ENCODE data around the gene SI.
"Not testable (repeated sequence)": the region's sequence is repeated elsewhere in the genome, so short reads cannot be mapped to it uniquely, and the experiment has no call there.

Gene SI

GRCh38 chr3:165078293-165078692, at the start of gene SI:
Gene SI, minus strand, starts transcription at chr3:165078496. Its CDS starts 2,484 bp downstream, at chr3:165076012.
- DNase-seq = no peak

GRCh38 chr3:165125836-165126235, 47.5 kb upstream of the SI start:
- DNase-seq = no peak

GRCh38 chr3:165111401-165111800, 33.1 kb upstream of the SI start:
- DNase-seq = no peak

GRCh38 chr3:165103616-165104015, 25.3 kb upstream of the SI start:
- DNase-seq = no peak

- no peak for DNase-seq
These were observed 4.4 kb upstream of the SI start for GRCh38 chr3:165082650-165083049.

- no peak for DNase-seq
These were observed 2.9 kb upstream of the SI start for GRCh38 chr3:165081183-165081582.

- DNase-seq = no peak
These were observed 2.6 kb downstream of the SI start for GRCh38 chr3:165075695-165076094.

- DNase-seq = no peak
These were observed 7.6 kb downstream of the SI start for GRCh38 chr3:165070682-165071081.

GRCh38 chr3:165056510-165056909, 21.8 kb downstream of the SI start:
- DNase-seq = no peak

GRCh38 chr3:165040186-165040585, 38.1 kb downstream of the SI start:
- DNase-seq = no peak

GRCh38 chr3:165011557-165011956, 66.7 kb downstream of the SI start:
- DNase-seq = no peak

- DNase-seq = no peak
These were observed 93.3 kb downstream of the SI start for GRCh38 chr3:164984947-164985346.

GRCh38 chr3:164962610-164963009, 115.7 kb downstream of the SI start:
- no peak for DNase-seq

GRCh38 chr3:164952966-164953365, 125.3 kb downstream of the SI start:
- no peak for DNase-seq

GRCh38 chr3:164951403-164951802, 126.9 kb downstream of the SI start:
- DNase-seq = not testable (repeated sequence)

GRCh38 chr3:164940745-164941144, 137.6 kb downstream of the SI start:
- DNase-seq = no peak

GRCh38 chr3:164929642-164930041, 148.7 kb downstream of the SI start:
- DNase-seq = no peak

All from stimulated activated CD4-positive, alpha-beta T cell treated with anti-CD3 and anti-CD28 coated beads, Interleukin-2, amount 100 ng/mL, for 48 hours (primary cell).